ENCODE data around the gene DVL1.

The DVL1 gene

GRCh38 chr1:1356166-1356795 lies 7.1 kb upstream of the DVL1 start:
- DNase-seq (ENCODE audit: low read depth), result no peak

- DNase-seq (ENCODE audit: low read depth), result no peak
Observed at GRCh38 chr1:1355416-1355815, 6.2 kb upstream of the DVL1 start.

DNA sequence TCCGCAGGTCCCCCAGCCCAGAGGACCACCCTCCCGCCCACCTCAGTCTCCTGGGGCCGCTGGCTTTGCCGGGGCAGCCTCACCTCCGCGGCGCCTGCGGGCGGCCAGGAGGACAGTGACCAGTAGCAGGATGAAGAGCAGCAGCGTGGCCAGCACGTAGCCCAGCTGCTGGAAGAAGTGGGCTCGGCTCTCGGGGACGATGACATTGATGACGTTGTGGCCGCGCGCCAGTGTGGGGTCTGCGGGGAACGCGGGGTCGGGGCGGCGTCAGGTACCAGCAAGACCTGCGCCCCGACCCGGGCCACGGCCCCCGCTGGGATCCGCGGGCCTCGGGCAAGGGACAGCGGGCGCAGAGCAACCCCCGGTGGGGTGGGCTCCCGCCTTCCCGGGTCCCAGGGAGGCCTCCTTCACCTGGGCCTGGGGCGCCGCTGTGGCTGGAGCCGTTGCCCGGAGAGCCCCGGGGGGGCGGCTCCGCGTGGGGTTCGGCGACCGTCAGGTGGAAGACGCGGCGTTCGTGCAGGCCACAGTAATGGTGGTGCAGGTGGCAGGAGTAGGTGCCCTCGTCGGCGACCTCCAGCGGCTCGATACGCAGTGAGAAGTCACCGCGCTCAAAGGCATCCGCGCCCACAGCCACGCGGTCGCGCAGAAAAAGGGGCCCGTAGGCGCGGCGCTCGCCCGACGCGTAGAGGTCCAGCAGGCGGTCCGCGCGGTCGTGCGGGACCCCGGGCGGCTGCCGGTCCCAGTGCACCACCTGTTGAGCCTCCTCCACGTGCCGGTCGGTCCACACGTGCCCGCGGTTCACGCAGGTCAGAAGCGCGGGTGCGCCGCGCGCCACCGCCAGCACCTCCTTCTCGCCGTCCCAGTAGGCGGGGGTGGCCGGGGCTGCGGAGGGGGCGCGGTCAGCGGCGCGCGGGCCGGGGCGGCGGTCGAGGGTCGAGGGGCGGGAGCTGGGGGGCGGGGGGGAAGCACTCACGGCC lies 5.3 kb upstream of the DVL1 start:
- no peak for DNase-seq (ENCODE audit: low read depth)

- no peak for DNase-seq (ENCODE audit: low read depth)
Observed at GRCh38 chr1:1353389-1354151, 4.4 kb upstream of the DVL1 start.

DNA sequence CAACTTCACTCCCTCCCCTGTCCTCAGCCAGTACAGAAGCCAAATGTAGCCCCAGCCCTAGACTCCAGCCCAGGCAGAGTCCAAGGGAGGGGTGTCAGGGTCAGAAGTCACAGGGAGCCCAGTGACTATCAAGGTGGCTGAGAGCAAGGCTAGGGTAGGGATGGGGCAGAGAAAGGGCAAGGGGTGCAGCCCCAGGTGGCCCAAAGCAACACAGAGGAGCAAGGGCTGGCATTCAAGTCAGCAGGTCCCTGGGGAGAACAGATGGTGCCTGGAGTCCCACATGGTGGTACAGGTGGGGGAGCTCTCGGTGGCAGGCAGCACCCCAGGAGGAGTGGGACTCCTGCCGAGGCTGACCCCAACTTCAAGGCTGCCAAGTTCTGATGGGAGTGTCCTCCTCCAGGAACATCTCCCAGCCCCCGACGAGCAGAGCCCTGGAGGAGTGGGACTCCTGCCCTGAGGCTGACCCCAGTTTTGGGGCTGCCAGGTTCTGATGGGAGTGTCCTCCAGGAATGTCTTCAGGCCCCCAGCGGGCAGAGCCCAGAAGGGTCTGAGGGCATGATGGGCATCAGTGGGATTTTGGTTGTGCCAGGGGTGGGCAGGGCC lies 3.7 kb upstream of the DVL1 start:
- DNase-seq (ENCODE audit: low read depth), result no peak

DNA sequence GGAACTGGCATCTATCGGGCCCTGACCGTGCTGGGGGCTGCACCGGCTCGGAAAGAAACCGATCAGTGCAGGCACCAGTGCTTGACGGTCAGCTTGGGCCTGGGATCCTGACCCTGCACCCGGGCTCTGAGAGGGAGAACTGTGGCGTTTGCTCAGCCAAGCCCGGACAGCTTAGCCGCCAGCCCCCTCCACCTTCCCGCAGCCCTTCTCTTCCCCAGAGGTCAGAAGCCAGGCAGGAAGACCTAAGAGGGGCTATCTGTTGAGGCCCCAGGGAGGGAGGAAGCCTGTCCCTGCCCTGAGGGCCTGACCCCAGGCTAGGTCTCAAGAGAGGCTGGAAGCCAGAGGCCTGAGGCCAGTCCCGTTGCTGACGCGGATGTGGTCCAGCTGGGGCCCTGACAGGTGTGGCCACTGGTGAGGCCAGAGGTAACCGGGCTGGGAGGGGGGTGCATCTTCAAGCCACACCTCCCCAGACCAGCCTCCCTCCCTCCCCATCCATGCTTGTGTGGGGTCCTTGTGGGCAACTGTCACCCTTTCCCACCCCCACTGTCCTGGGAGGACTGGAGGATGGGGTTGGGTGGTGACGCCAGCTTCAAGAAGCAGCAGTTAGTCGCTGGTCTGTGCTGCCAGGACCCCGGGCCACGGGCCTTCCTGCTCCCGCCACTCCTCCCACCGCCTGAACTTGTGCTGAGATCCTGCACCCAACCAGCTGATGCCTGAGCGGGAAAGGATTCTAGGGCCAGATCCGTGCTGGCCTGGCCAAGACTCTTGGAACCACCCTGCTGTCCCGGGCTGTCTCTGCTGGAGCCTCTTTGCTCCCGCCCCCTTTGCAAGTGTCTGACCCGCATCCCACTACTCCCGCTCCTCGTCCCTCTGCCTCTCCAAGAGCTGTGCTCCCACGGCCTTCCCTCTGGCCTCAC lies 2.6 kb upstream of the DVL1 start:
- DNase-seq (ENCODE audit: low read depth), result no peak

- no peak for DNase-seq (ENCODE audit: low read depth)
Observed at GRCh38 chr1:1348420-1349255, 580 bp downstream of the DVL1 start.

GRCh38 chr1:1347663-1348419 lies 1.4 kb downstream of the DVL1 start:
- DNase-seq (ENCODE audit: low read depth), result no peak

DNA sequence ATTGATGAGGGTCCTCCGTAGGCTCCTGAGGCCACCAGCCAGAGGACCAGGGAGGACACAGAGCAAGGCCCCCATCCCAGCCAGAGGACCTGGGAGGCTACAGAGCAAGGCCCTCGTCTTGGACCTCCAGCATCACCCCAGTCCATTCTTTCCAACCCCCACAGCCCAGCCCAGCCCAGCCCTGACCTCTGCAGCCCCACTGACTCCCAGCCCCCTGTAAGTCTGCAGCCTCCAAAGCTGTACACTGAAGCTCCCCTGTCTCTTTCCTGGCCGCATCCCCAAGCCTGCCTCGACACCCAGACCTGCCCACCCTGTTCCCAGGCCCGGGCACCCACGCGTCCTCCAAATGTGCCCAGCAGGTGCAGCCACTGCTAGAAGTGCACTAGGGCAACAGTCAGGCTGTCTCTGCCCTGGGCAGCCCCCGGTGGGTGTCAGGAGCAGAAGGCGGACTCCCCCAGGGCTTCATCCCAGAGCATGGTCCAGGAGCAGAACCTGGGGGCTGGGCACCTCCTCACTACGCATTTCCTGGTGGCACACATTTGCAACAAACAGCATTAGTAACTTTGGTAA lies 2.1 kb downstream of the DVL1 start:
- no peak for DNase-seq (ENCODE audit: low read depth)

DNA sequence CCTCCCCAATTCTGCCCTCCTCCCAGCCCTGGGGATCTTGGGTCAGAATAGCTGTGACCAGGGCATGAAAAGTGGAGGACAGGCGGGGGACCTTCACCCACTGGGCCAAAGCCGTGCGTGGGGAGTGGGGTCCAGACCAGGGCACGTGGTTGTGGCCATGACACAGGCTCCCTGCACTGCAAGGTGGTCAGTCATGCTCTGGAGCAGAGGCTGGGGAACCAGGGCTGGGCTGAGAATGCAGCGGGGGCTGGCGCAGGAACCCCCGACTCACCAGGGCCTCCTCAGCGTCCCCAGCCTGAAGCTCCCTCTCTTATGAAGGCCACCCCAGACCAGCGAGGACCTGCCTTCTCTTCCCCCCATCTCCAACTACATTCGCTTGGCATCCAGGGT lies 2.7 kb downstream of the DVL1 start:
- DNase-seq (ENCODE audit: low read depth), result no peak

GRCh38 chr1:1345860-1346500 lies 3.2 kb downstream of the DVL1 start:
- DNase-seq (ENCODE audit: low read depth), result no peak

DNA sequence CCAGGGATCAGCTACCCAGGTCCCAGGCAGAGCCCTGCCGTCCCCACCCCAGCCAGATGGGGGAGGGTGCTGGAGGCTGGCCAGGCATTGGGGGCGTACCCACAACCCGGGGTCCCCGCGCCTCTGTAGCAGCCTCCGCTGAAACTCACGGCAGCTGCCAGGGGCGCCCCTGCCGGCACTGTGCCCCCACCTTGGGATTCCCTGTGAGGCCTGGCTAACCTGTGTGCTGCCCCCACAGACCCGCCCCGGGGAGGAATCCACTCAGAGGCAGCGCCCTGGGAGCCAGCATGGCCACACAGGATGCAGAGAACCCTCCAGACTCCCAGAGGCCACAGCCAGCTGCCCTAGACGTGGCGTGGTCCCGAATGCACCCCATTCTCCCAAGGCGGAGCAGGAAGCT lies 3.8 kb downstream of the DVL1 start:
- DNase-seq (ENCODE audit: low read depth), result no peak

DNA sequence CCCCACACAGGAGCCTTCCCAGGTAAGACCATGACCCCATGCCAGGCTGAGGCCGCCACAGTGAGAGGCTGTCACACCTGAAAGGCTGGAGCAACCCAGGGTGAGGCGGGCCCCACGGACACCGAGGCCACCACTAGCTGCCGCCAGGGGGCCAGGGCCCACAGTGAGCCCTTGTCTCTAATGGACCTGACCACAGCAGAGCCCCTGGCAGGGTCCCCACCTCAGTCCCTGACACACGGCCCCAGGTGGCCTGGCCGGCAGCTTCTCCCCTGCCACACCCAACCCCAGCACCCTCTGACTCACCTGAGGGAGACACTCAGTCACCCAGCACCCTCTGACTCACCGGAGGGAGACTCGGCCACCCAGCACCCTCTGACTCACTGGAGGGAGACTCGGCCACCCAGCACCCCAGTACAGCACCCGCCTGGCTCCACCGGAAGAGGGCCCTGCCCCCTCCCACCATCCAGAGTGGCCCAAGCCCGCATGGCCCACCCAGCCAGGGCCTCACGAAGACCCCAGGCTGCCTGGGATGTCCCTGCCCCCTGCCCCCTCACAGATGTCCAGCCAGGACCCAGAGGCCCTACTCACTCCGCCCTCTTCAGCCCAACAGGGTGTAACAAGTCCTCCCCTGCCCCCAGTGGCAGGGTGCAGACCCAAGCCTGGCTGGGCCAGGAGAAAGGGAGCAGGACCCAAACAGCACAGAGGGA lies 4.4 kb downstream of the DVL1 start:
- DNase-seq (ENCODE audit: low read depth), result no peak

- no peak for DNase-seq (ENCODE audit: low read depth)
Observed at GRCh38 chr1:1343811-1344421, 5.3 kb downstream of the DVL1 start.

DNA sequence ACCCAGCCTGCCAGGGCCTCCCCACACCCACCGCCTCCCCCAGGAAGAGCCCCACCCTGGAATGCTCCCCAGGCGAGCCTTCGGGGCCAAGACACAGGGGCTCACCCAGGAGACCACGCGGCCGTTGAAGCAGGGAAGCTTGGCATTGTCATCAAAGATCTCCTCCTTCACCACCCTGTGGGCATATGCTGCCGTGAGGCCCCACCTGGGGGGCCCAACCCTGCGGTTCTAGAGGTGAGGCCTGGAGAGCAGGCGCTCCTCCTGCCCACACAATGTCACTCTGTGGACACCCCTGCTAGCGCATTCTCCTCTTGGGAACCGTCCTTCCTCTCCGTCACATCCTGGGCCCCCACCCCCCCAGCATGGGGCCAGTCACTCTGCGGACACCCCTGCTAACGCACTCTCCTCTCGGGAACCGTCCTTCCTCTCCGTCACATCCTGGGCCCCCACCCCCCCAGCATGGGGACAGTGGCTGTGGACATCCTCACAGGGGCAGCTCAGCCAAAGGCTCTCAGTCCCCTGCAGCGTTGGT lies 6.6 kb downstream of the DVL1 start:
- DNase-seq (ENCODE audit: low read depth), result no peak

DNA sequence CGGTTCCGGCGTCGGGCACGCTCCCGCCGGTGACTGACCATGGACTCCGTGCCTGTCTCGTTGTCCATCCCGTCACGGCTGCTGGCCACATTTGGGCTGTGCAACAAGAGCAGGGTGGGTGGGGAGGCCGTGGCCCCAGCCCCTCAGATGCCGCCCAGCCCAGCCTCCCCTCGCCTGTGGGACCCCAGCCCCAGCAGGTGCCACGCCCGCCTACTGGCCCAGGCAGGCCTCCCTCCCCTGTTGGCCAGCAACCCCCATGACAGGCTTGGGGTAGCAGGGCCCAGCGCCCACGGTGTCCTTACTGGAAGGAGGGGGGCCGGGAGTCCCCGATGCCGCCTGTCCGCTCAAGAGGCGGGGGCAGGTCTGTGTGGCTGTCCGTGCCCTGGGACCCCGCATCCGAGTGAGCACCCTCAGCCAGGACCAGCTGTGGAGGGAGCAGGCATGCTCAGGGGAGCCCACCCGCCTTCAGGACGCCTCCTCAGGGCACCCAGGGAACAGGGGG lies 7.1 kb downstream of the DVL1 start:
- DNase-seq (ENCODE audit: low read depth), result no peak

- no peak for DNase-seq (ENCODE audit: low read depth)
Observed at GRCh38 chr1:1341549-1342021, 7.6 kb downstream of the DVL1 start.

Measured in T follicular helper cell (primary cell).